GM21786 (cell line): Measurements from ENCODE around the gene KANK3.
"Not testable (repeated sequence)": the region's sequence is repeated elsewhere in the genome, so short reads cannot be mapped to it uniquely, and the experiment has no call there.

Experiments used
- ATAC-seq: cut with Tn5 transposase; IDR thresholded peaks from one replicate; pipeline ENCODE4 v1.9.1; 2021; ENCODE audit not compliant: unreplicated experiment

The KANK3 gene

DNA sequence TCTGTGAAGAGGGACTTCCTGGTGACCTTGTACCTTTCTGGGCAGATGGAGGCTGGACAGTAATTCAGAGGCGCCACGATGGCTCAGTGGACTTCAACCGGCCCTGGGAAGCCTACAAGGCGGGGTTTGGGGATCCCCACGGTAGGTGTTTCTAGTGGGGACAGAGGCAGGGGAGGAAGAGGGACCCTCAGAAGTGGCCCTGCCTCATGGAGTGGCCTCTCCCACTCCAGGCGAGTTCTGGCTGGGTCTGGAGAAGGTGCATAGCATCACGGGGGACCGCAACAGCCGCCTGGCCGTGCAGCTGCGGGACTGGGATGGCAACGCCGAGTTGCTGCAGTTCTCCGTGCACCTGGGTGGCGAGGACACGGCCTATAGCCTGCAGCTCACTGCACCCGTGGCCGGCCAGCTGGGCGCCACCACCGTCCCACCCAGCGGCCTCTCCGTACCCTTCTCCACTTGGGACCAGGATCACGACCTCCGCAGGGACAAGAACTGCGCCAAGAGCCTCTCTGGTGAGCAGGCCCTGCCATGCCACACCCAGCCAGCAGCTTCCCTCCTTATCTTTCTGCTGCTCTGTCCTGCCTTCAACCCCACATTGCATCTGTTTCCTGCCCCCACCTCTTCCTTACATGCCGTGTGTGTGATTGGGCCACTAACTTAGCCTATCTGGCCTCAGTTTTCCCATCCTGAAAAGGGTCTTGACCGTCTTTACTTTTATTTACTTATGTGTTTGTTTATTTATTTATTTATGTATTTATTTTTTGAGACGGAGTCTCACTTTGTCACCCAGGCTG lies 28.1 kb upstream of the KANK3 start:
- ATAC-seq: no peak

DNA sequence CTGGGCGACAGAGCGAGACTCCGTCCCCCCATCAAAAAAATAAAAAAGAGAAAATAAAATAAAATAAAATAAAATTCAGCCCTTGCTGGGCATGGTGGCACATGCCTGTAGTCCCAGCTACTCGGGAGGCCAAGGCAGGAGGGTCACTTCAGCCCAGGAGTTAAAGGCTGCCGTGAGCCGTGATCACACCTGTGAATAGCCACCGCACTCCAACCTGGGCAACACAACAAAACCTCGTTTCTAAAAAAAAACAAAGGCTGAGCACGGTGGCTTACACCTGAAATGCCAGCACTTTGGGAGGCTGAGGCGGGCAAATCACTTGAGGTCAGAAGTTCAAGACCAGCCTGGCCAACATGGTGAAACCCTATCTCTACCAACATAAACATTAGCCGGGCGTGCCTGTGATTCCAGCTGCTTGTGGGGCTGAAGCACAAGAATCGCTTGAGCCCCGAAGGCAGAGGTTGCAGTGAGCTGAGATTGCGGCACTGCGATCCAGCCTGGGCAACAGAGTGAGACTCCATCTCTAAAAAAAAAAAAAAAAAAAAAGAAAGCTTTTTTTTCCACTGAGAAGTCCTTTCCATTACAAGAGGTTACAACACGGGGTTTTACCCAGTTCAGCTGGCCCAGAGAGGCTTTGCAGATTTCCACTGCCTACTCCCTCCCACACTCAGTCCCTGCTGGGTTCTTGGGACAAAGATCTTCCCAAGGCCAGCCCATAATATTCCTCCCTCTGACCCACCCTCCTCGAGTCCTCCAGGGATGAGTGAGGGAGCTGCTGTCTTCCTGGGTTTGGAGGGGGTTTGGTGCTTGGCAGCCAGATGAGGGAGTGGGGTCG lies 27.3 kb upstream of the KANK3 start:
- ATAC-seq: no peak

DNA sequence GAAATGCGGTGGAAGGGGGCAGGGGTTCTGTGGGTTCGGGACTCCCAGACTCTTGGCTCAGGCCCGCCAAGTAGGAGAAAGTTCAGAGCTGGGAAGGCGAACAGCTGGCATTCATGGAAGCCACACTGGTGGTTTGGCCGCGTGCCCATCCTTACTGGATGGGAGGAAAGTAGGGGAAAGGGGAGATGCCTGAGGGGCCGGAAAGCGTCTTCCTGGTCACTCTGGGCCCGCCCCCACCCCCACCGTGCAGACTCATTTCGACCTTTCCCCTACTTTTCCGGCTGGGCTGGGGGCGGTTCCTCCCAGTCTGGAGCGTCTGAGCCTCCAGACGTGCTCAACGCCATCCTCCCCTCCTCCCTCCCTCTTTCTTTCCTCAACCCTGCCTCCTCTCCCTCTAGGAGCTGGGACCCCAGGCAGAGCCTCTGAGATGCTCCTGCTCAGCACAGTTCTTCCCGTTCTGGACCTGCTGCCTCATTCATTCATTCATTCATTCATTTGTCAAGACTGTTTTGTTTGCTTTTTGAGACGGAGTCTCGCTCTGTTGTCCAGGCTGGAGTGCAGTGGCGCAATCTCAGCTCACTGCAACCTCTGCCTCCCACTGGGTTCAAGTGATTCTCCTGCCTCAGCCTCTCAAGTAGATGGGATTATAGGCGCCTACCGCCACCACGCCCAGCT lies 24.4 kb upstream of the KANK3 start:
- no peak for ATAC-seq

DNA sequence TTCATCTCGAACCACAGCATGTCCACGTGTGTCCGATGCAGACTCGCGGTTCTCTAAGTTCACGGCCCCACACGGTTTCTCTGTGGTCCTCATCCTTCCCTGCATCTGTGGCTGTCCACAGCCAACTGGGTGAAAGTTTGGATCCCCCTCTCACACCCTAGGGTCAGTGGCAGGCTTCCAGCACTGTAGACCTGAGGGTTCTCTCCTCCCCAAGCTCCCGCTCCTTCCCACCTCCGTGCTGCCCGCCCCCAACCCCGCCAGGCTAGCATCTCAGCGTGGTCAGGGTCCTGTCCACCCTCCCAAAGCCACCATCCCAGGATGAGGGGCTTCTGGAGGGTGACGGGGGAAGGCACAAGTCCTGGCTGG lies 23.9 kb upstream of the KANK3 start:
- no peak for ATAC-seq

DNA sequence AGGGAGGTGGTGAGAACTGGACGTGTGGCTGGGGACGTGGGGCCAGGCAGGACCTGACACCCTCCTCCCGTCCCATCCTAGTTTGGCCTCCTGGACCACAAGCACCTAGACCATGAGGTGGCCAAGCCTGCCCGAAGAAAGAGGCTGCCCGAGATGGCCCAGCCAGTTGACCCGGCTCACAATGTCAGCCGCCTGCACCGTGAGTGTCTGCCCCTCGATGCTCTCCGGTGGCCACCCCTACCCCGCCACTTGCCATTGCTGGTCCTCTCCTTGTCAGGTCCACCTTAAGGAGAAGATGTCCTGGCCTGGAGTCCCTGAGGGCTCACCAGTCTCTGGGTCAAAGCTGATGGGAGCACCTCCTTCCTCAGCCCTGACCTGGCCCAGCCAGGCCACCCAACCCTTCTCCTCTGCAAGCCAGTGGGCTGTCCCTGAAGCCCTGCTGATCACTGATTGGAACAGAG lies 23.1 kb upstream of the KANK3 start:
- no peak for ATAC-seq

DNA sequence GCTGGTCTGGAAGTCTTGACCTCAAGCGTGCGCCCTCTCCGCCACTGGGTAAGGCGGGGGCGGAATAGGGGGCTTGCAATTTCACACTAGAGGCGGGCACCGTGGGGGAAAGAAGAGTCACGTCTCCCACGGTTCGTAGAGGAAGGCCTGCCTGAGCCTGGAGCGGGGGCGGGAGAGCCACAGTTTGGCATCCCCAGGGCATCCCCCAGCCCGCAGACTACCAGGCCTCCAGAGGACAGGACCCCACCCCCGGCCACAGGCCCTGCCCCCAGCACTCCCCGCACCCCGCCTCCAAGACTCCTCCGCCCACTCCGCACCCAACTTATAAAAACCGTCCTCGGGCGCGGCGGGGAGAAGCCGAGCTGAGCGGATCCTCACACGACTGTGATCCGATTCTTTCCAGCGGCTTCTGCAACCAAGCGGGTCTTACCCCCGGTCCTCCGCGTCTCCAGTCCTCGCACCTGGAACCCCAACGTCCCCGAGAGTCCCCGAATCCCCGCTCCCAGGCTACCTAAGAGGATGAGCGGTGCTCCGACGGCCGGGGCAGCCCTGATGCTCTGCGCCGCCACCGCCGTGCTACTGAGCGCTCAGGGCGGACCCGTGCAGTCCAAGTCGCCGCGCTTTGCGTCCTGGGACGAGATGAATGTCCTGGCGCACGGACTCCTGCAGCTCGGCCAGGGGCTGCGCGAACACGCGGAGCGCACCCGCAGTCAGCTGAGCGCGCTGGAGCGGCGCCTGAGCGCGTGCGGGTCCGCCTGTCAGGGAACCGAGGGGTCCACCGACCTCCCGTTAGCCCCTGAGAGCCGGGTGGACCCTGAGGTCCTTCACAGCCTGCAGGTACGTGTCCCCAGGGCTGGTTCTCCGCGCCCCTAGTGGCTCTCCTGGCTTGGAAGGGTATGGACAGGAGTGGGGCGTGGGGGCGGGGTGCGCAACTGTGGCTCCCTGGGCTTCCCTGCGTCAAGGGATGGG lies 21.0 kb upstream of the KANK3 start, which contains the start of gene ANGPTL4:
Gene ANGPTL4, plus strand, starts transcription at position 353 of the 969 bp plus-strand sequence. Its CDS starts 167 bp downstream, at position 520.
- ATAC-seq: no peak

DNA sequence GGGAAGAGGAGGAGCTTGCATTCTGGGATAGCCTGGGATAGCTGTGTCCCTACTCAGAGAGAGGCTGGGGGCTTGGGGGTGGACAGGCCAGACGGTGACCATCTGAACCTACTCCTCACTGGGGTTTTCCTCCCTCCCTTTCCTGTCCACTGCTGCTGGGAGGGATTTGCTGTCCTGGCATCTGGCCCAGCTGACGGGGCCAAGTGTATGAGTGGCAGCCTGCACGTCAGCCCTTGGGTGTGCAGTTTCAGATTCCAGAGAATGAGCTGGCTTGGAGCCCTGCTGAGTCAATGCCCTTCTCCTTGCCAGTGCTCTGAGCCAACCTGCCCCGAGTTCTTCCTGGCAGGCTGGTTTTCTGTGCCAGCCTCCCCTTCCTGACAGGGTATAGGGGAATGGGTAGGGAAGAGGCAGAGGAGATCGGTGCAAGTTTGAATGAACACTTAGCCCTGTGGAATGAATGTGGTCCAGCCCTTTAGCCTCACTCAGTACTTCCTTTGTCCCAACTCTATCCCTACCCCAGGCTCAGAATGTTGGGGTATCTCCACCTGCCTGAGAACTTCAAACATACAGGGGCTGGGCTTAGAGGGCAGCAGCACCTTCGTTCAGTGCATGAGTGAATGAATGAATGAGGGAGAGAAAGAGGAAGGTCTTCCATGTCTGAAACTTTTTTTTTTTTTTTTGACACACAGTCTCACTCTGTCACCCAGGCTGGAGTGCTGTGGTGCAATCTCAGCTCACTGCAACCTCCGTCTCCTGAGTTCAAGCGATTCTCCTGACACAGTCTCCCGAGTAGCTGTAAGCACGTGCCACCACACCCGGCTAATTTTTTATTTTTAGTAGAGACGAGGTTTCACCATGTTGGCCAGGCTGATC lies 19.1 kb upstream of the KANK3 start:
- no peak for ATAC-seq

DNA sequence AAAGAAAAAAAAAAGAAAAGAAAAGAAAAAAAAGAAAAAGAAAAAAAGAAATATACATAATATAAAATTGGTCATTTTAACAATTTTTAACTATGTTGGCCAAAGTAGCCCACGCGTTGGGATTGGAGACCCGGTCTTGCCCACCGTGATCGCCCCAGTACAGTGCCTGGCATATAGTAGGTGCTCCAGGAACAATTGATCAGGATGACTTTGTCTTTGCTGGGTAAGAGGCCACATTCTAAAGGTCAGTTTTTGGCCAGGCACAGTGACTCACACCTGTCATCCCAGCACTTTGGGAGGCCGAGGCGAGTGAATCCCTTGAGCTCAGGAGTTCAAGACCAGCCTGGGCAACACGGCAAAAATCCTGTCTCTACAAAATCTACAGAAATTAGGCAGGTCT lies 17.1 kb upstream of the KANK3 start:
- no peak for ATAC-seq

DNA sequence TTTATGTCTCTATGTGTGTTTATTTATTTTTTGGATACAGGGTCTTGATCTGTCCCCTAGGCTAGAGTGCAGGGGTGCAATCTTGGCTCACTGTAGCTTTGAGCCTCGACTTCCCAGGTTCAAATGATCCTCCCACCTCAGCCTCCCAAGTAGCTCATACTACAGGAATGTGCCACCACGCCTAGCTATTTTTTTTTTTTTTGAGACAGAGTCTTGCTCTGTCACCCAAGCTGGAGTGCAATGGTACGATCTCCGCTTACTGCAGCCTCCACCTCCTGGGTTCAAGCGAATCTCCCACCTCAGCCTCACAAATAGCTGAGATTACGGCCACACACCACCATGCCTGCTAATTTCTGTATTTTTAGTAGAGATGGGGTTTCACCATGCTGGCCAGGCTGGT lies 15.9 kb upstream of the KANK3 start:
- no peak for ATAC-seq

DNA sequence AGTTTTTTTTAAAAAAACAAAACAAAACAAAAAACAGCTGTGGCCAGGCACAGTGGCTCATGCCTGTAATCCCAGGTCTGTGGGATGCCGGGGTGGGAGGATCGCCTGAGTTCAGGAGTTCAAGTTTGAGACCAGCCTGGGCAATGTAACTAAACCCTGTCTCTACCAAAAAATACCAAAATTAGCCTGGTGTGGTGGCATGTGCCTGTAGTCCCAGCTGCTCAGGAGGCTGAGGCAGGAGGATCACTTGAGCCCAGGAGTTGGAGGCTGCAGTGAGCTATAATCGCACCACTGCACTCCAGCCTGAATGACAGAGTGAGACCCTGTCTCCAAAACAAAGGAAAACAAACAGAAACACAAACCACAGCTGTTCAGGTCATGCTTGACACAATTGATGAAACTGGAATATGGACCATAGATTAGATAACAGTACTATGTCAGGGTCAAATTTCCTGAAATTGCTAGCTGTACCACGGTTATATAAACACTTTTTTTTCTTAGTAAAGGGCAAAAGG lies 14.0 kb upstream of the KANK3 start:
- ATAC-seq: no peak

DNA sequence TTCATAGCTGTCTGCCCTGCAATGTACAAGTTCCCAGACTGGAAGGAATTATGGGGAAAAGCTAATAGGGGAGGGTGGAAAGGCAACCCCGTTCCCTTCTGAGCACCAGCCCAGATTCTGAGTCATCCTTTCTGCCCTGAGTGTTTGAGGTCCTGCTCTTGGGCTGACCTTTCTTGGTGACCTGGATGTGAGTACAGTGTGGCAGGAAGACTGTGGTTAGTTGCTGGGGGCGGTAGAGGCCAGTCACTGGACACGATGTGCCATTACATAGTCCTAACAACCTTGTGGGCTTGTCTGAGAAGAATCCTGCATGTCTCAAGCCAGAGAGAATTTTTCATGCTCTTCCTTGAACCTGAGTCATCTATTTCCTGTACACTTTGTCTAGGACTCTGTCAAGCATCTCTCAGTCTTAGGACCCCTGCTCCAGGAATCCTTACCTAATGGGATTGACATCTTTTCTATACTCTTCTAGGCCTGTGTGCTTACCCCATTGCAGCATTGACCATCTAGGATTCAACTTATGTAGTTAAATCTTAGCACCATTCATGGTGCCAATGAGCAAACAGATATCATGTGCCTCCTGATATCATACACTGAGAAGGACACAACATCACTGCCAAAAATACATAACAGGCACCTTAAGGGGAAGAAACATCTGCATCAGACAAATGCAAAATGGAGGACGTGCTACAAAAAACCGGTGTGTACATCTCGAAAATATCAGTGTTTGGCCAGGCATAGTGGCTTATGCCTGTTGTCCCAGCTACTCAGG lies 12.8 kb upstream of the KANK3 start:
- ATAC-seq: no peak

DNA sequence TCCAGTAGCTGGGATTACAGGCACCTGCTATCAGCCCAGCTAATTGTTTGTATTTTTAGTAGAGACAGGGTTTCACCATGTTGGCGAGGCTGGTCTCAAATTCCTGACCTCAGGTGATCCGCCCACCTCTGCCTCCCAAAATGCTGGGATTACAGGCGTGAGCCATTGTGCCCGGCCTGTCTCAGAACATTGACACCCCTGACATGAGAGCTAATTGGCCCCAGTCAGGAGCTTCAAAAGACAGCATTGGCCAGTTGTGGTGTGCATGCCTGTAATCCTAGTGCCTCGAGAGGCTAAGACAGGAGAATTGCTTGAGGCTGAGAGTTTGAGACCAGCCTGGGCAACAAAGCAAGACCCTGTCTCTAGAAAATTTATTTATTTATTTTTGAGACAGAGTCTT lies 9.8 kb upstream of the KANK3 start:
- ATAC-seq: not testable (repeated sequence)

DNA sequence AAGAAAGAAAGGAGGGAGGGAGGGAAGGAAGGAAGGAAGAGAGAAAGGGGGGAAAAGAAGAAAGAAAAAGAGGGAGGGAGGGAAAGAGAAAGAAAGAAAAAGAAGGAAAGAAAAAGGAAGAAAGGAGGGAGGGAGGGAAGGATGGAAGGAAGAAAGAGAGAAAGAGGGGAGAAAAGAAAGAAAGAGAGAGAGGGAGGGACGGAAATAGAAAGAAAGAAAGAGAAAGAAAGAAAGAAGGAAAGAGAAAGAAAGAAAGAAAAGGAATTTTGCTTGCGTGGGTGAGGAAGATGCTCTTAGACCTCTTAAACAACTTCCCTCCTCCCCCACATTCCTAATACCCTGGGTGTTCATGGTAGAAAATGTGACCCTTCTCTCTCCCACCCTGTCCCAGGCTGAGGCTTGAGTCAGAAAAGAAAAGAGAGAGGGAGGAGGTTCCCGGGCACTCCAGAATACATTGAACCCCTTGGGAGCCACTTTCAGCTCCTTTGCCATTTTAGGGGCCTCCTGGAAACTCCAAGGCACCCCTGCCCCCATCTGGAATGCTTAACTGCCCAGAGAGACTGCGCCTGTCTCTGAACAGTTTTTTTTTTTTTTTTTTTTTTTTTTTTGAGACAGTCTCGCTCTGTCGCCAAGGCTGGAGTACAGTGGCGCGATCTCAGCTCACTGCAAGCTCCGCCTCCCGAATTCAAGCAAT lies 9.2 kb upstream of the KANK3 start:
- ATAC-seq: no peak

DNA sequence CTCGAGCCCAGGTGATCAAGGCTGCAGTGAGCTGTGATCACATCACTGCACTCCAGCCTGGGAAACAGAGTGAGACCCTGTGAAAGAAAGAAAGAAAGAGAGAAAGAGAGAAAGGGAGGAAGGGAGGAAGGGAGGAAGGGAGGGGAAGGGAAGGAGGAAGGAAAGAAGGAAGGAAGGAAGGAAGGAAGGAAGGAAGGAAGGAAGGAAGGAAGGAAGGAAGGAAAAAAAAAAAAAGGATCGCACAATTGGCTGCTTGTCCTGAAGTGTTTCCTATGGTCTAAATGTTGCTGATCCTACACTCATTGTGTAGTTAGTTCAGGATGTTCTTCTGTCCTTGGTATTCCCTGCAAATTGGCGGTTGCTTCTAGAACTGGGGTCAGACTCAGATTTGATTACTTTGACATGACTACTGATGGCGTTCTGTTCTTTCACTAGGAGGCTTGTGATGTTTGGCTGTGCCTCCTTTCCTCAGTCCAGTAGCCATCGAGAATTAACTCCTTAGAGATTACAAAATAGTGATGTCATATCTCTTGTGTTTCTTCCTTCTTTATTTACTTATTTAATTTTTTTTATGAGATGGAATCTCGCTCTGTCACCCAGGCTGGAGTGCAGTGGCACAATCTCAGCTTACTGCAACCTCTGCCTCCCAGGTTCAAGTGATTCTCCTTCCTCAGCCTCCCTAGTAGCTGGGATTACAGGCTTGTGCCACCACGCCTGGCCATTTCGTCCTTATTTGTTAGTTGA lies 6.7 kb upstream of the KANK3 start:
- not testable (repeated sequence) for ATAC-seq

DNA sequence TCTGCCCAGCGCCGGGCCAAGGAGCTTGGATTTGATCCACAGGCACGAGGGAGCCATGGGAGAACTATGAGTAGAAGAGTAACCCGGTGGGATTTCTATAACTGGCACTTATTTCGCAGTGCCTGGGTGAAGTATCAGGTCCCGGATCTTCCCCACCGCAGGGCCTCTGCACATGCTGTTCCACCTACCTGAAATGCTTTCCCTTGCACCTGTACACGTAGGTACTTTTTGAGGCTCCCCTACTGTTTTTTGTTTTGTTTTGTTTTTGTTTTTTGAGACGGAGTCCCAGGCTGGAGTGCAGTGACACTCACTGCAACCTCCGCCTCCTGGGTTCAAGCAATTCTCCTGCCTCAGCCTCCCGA lies 402 bp upstream of the KANK3 start:
- no peak for ATAC-seq

DNA sequence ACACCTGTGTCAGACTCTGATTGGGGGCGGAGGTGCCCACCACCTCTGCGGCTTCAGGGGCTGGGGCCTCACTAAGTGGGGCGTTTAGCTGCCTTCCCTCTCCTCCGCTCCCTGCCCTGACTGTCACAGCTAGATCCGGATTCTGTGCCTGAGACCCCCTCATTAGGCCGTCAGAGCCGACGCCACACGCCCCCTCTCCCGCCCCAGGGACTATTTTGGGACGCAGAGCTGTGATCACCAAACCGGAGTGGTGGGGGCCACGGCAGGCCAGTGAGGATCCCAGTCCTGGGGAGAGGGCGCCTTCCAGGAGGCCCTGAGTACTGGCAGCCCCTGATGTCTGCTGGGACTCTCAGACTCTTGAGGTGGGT lies 762 bp downstream of the KANK3 start:
- ATAC-seq: no peak

DNA sequence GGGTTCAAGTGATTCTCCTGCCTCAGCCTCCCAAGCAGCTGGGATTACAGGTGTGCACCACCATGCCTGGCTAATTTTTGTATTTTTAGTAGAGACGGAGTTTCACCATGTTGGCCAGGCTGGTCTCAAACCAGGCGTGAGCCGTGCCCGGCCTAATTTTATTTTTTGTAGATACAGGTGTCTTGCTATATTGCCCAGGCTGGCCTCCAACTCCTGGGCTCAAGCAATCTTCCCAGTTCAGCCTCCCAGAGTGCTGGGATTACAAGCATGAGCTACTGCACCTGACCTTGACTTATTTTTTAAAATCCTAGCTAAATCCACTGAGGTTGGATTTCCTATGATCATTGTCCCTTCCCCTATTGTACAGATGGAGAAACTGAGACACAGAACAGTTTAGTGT lies 1.6 kb downstream of the KANK3 start:
- not testable (repeated sequence) for ATAC-seq
